ENCODE data around the gene GPR26.

Gene GPR26, protein sequence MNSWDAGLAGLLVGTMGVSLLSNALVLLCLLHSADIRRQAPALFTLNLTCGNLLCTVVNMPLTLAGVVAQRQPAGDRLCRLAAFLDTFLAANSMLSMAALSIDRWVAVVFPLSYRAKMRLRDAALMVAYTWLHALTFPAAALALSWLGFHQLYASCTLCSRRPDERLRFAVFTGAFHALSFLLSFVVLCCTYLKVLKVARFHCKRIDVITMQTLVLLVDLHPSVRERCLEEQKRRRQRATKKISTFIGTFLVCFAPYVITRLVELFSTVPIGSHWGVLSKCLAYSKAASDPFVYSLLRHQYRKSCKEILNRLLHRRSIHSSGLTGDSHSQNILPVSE

DNA sequence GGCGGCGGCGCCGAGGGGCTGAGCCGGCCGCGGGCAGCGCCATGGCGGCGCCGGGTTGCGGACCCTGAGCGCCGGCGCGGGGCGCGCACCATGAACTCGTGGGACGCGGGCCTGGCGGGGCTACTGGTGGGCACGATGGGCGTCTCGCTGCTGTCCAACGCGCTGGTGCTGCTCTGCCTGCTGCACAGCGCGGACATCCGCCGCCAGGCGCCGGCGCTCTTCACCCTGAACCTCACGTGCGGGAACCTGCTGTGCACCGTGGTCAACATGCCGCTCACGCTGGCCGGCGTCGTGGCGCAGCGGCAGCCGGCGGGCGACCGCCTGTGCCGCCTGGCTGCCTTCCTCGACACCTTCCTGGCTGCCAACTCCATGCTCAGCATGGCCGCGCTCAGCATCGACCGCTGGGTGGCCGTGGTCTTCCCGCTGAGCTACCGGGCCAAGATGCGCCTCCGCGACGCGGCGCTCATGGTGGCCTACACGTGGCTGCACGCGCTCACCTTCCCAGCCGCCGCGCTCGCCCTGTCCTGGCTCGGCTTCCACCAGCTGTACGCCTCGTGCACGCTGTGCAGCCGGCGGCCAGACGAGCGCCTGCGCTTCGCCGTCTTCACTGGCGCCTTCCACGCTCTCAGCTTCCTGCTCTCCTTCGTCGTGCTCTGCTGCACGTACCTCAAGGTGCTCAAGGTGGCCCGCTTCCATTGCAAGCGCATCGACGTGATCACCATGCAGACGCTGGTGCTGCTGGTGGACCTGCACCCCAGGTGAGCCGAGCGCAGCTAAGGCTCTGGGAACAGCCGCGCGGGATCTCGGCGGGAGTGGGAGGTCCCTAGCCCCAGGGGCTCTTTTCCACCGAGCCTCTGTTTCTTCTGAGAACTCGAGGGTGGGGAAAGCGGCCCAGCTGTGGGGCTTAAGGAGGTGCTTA is at the start of gene GPR26:
TSS of gene GPR26 (plus strand) at position 38 of the 919 bp plus-strand sequence. CDS start at position 91, 53 bp downstream.
- DNase-seq (ENCODE audit: low spot score), result no peak

DNA sequence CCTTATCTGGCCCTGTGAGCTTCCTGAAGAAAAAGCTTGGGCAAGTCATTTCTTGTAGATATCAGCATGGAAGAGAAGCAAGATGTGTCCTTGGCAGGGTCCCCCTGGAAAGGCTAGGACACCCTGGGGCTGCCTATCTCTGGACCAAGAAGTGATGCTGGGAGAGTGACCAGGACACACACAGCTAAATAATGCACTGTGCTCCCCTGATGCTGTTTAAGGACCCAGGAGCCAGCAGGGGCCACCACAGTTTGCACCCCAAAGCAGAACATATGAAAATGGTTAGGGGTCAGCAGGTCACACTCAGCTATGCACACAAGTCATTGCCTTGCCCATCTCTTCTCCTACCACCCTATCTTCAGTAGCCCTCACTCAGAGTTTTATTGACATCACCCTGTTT is 47.9 kb upstream of the GPR26 start:
- DNase-seq (ENCODE audit: low spot score), result no peak

DNA sequence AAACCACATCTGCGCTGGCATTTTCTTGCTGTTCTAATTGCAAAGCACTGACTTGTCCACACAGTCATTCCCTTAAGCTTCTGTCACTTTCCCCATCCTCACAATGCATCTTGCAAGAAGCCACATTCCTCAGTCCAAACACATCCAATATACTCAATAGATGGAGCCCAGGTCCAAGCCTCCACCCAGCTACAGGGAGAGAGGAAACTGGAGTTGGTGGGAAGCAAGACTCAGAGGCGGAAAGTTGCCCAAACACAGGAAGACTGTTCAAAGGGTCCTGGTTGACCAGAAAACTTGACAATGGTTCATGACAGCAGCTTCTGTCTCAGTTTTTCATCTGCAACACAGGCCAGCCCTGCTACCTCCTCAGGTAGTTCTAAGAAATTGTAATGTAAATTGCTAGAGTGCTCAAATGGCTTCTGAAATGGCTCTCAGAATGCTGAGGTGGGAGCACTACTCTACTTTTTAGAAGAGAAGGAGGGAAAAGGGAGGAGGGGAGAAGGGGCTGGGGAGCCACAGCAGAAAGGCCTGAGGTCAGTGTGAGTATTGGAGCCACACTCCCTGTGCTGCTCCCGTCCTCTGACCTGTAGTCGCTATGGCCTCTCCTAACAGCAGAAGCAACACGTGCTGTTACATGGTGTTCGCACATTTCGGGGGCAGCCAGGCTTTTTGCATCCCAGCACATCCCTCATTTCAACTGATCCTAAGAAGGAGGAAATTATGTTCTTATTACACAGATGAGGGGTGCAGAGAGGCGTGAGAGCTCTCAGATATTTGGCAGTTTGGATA is 46.9 kb upstream of the GPR26 start:
- DNase-seq (ENCODE audit: low spot score), result no peak

DNA sequence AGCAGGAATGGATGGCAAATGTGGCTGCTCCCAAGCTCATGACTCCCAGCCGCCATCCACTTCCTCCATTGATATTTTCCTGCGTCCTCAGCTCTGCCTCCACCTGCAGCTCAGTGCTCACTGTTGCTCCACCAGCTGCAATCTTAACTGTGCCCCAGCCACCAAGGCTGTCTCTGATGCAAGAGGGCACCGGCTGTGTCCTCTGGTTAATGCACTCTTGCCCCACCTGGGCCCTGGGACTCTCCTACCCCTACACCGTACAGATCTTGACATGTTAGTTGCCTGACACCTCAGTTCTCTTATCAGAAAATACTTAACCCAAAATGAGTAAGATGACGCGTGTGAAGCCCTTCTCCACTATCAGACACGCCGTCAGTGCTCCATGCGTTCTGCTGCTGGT is 45.5 kb upstream of the GPR26 start:
- no peak for DNase-seq (ENCODE audit: low spot score)

DNA sequence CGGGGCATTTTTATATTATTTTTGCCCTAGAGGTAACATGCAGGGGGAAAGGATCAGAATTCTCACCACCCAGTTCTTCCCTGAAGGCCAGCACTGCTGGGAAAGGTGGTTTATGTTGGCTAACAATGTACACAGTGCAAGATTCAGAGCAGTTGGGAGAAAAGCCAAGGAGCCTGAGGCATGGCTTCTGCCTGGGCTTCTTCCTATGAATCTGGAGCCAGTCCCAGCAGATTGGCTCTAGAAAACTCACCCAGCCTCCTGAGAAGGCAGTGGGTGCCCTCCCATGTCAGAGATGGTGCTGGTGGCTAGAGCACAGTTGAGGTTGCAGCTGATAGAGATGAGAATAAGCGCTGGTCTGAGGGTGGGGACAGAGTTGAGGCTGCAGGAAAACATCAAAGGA is 44.7 kb upstream of the GPR26 start:
- DNase-seq (ENCODE audit: low spot score), result no peak

DNA sequence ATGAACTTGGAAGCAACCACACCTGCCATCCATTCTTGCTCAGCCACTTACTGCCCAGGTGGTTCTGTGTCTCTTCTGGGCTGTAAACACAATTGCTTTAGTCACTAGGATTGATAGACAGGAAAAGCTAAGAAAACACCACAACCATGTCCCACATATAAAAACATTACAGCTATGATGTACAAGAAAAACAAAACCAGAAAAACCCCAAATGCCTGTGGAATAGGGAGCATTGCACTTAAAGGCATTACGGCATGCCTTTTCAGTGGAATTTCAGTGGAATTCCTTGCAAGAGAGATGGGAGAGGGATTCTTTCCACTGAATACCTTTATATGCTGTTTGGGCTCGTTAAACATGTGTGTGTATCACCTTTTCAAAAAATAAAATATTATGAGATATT is 44.2 kb upstream of the GPR26 start:
- no peak for DNase-seq (ENCODE audit: low spot score)

DNA sequence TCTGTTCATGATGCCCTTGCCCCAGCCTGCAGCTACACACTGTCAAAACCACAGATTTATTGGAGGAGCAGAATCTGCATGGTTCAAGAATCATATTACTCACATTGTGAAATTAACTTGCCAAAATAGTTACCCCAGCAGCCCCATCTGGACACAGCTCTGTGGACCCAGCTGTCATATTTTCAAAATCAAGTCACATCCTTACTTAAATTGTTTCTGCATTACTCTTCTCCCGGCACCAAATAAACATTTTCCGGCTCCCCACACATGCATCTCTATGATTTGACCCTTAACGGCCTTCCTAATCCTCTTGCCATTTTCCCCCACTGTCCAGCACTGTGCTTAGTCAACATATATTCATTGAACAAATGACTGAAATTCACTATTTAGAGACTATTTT is 43.8 kb upstream of the GPR26 start:
- DNase-seq (ENCODE audit: low spot score), result no peak

DNA sequence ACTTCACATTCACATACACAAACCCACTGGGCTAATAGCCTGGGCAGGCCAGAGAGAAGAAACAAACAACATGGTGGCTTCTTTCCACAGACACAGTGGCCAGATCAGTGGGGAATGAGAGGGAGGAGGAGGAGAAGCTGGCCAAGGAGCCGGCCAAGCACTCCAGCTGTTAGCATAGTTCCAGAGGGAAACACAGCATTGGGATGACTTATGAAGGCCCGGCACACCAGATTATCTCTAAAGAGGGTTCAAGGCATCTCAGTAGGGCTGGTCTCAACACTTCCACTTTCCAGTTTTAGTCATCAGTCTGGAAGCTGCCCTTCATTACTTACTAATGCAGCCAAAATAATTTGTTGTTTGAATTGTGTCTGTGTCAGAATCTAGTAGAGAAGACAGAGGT is 42.1 kb upstream of the GPR26 start:
- no peak for DNase-seq (ENCODE audit: low spot score)

DNA sequence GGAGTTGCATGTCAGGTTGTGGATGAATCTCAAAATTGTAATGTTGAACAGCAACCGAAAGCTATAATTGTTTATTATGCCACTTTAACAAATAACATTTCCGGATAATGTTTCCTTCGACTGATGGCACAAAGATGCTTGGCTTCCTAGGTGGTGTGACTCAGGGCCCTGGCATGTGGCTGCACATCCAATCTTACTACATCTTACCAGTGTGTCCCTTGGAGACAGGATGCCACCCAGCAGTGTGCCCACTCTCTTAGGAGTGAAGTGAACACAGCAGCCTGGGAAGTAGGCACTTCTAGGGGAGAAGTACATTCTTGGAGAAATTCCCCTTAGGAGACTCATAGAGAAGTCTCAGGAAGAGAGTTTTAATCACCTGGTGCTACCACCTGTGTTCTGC is 33.0 kb upstream of the GPR26 start:
- DNase-seq (ENCODE audit: low spot score), result no peak

DNA sequence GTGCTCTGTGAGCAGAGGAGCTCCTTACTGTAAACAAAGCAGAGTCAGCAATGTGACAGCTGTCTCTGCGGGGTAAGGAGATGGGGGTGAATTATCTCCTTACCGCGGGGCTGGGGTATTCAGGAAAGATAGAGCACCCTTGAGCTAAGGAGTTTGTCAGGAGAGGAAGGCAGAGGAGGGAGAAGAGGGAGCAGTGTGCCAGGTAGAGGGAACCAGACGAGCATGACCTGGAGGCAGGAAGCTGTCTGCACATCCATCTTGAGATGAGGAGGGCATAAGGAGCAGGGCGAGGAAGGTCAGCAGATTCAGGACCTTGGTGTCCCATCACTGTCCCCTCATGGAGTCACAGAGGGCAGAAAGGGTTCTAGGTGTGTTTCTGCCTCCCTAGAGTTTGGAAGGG is 32.5 kb upstream of the GPR26 start:
- DNase-seq (ENCODE audit: low spot score), result no peak

DNA sequence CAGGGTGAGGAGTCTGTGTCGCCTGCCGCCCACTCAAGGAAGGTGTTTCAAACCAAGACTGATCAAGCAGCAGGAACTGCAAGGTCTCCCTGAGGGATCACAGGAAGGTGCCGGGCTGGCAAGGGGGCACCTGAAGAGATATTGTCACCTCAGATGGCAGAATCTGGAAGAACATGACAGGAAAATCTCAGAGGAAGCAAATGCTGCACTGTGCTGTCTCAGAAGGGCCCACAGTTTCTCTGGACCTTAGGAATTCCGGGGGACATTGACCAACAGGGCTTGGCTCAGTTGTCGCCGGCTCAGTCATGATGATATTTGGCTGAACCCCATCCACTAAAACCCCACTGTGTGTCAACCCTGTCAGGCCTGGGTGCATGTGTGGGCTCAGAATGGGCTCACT is 31.9 kb upstream of the GPR26 start:
- DNase-seq (ENCODE audit: low spot score), result no peak

DNA sequence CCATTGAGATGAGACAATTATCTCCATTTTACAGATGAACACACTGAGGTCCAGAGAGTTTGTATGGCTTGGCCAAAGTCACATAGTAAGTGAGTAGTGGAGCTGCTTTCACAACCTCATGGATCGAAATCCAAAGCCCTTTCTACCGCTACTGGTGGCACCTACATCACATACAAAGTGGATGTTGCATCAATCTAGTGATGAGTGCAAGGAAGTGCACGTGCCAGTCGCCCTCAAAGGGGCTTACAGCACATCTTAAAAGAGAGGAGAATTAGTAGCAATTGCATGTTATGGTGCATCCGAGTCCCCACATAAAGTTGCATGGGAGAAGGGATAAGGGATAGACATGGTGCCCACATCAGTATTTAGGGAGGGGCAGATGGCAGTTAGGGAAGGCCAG is 31.0 kb upstream of the GPR26 start:
- no peak for DNase-seq (ENCODE audit: low spot score)

DNA sequence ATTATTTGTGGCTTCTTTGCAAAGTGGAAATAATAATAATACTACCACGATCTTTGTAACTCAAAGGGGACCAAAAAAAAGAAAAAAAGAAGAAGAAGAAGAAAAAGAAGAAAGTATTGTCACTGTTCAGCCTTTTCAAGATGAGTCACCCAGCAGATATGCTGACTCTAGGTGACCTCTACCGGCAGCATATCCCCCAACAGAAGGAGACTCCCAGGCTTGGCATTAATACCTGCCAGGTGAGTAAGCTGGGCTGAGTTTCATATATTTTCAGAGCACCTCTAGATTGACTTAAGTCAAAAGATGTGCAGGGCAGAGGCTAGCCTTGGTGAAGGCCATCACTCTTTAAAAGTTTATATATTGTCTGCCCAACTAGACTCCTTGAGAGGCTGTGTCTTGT is 30.4 kb upstream of the GPR26 start:
- DNase-seq (ENCODE audit: low spot score), result no peak

DNA sequence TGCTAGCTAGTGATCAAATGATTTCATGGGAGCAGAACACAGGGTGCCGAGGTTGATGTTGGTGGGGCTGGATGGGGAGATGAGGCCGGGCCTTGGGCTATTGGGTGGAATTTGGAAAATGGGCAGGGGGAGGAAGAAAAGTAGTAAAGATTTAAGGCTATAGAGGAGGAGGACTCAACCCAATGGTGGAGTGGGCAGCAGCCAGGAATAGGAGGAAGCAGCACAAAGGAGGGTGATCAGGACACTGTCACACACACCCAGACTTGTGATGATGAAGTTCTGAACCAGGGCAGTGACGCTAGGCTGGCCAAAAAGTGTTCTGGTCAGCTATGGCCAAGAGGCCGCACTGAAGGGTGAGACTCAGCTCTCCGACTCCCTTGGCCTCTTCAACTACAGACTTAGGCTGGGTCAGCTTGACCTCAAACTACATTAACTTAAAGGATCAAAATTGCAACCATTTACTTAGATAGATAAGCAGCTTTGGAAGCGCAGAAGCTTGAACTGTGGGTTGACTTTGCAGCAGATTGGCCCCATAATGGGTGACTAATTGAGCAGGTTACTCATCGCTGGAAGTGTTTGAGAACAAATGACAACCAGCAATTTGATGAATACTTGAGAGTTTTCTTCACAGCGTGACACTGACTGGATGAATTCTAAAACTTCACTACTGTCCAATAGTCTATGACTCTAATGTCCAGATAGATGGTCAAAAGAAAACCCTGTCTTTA is 29.4 kb upstream of the GPR26 start:
- no peak for DNase-seq (ENCODE audit: low spot score)

DNA sequence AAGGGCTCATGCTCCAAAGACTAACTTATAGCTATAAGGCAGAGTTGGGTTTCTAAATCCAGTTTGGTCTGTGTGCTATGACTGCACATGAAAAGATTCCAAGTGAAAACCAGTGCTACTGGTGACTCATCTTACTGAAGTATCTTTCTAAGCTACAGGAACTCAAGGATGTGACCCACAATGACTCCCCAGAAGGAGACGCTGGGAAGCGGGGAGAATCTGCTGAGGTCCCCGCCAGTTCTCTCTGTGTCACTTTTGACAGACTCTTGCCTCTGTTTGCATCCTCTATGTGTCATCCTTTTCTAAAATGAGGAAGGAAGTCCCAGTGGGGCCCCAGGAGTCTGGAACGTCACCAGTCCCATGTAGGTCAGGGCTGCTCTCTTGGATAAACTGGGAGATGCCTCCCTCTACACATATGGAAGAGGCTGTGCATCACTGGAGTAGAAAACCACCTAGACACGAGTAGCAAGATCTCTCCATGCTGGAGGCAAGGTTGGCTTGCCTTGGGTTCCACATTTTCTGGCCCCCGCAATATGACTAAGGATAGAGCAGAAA is 28.8 kb upstream of the GPR26 start:
- DNase-seq (ENCODE audit: low spot score), result no peak

DNA sequence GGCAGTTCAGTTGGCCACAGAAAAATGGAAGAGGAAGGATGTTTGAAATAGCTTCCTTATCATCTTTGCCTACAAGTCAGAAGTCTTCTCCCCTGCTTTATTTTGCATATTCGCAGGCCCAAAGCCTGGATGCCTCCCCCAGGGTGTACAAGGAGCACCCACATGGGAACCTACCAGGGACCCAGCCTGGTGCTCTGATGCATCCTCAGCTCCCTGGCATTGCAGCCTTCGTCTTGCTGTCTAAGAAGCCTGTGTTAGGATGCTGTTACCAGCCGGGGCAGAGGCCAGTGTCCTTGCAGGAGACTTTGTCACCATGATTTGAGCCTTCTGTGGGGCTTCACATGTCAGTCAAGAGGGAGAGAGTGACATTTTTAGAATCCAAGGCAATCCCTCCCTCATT is 27.0 kb upstream of the GPR26 start:
- DNase-seq (ENCODE audit: low spot score), result no peak

DNA sequence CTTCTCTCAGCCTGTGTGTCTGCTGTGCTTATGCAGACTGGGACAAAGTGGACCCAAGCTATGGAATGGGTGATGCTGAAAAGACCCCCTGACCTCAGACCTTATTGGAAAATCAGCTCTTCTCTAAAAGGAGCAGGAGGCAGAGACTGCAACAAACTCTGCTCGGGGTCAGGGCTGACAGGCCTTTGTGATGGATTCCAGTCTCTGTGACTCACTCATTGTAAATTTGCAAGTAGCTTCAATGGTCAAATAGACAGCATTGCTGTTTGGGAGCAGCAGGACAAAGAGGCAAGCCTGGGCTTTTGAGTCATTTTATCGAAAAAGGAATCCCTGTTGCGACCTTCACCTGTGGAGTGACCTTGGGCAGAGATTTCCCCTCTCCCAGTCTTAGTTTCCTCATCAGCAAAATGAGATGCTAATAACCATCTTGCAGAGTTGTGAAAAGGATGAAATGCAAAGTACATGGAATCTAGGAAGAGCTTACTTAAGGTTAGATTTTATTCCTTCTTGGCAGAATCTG is 26.1 kb upstream of the GPR26 start:
- no peak for DNase-seq (ENCODE audit: low spot score)

DNA sequence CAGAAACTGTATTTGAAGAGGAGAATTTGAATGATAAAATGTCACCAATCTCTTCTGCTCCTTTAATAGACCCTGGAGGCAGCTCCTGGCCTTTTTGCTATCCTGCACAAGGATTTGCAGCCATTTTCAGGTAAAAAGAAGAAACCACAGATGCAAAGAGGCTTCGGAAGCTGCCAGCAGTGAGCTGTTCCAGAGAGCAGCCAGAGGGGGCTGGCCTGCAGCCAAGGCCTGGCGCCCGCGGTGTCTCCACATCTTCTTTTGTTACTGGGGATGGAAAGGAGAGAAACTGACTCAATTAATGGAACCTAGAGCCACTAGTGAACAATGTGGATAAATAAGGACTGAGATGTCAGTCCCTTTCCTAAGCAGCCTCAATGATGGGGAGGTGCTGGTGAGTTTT is 23.9 kb upstream of the GPR26 start:
- DNase-seq (ENCODE audit: low spot score), result no peak

DNA sequence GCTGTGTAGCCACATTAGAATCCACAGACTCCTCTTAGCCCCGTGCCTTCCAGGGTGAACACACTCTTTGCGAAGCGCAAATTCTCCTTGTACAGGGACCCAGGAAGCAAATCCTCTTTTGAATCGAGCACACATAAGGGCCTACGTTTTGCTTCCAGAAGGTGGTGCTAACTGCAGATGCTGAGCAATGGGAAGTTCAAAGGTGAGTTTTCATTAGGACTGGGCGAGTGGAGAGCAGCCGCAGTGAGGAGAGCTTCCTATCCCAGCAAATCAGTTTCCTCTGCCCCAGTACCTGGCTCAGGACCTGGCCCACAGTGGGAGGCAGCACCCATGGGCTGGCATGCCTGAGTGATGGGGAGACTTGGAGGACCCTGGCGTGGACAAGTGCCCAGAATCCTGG is 23.5 kb upstream of the GPR26 start:
- no peak for DNase-seq (ENCODE audit: low spot score)

DNA sequence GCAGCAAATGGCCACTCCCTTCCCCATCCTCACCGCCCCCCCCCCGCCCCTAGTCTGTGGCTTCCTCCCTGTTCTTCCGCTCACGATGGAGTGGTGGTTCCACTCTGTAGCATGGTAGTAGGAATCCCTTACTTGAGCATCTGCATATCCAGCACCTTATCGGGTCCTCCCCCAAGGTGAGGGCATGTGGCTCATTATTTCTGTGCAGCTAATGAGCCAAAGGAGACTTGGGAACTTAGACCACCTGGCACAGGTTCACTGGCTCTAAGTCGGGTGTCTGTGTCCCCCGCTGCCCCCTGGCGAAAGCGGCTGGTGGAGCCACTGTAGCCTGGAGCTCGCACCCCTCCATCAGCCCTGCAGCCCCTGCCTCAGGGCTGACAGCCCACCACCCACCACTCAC is 22.8 kb upstream of the GPR26 start:
- DNase-seq (ENCODE audit: low spot score), result no peak

DNA sequence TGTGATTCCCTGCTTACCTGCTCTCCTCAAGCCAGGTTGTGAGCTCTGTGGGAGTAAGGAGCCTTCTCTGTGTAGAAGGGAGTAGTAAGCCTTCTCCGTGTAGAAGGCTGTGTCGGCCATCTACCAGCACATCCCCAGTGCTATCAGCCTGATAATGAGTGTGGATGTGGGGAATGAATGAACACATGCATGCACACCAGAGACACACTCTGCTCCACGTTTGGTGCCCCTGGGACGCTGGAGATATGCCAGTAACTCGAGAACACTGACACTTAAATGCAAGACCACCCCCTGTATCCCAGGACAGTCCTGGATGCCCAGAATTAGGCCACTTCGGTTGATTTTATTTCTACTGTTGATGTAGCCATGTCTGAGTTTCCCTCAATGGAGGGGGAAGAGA is 21.1 kb upstream of the GPR26 start:
- DNase-seq (ENCODE audit: low spot score), result no peak
